HG03103 (cell line): ENCODE data around the gene POLR1C.
"Not testable (repeated sequence)": the region's sequence is repeated elsewhere in the genome, so short reads cannot be mapped to it uniquely, and the experiment has no call there.

Source experiments
- ATAC-seq: cut with Tn5 transposase; IDR thresholded peaks from one replicate; pipeline ENCODE4 v1.9.1; 2021; ENCODE audit warnings: low read depth; ENCODE audit not compliant: unreplicated experiment

POLR1C gene

DNA sequence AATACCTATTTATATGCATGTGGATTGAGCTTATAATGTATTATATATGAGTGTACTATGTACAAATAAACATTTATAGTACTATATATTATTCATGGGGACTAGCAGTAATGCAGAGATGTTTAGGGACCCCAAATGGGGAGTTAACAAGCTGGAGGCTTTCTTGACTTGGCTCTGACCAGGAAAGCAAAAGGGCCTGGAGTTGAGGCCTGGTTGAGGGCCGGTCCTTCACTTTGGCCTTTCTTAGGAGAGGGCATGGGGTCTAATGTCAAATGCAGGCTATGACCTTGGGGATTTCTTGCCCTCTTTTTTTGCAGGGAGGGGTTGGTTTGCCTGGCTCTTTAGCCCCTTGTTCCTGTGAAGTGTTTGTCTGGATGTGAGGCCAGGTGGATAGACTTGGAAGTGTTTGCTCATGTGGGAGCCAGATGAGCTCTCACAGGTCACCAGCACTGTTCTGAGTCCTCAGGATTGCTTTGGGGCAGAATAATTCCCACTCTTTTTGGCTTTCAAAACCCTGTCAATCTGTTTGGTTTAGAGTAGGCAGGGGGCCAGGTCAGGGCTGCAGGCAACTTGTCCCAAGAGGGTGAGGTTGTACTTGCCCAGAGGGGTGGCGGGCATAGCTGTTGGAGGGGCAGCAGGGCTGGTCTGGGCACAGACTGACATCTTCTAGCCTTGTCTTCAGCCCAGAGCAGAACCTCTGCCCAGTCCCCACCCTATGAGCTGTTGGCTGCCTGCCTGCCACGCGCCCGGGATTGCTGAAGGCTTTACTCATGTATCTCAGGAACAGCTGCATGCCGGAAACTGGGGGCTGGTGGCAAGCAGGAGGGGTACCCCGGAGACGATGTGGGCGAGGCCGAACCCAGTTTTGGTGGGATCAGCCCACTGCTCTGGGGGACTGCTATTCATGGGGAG is 24.9 kb upstream of the POLR1C start:
- no peak for ATAC-seq

DNA sequence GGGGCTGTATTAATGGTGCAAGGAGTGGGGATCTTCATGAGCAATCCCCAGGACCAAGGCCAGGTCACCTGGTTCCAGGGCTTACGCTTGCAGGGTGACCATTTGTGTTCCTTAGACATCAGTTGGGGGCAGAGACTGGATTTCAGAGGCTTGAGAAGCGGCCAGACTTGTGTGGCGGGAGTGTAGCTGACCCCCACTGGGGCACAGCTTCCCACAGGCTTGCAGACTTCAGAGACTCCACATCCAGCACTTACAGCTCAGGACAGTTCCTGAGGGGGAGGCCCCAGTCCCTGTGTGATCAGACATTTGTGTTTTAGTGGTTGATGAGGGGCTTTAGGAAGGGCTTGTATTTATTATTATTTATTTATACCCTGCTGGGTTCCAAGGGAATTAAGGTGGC is 24.2 kb upstream of the POLR1C start:
- ATAC-seq = no peak

DNA sequence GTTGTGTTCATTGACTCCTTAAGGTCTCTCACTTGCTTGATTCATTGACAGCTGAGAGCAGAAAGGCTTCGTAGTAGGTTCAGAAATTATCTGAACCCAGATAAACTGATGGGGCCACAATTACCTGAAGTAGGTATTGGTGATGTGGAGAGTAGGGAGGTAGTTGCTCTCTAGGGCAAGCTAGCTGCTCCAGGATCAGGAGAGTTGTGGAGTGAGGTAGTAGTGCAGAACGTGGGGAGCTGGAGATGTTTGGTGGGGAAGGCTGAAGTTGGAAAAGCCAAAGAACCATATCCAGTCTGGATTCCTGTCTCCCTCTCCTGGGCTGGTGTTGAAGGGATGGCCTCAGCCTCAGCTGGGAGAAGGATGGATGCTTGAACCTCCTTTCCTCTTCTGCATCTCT is 23.7 kb upstream of the POLR1C start:
- ATAC-seq = no peak

DNA sequence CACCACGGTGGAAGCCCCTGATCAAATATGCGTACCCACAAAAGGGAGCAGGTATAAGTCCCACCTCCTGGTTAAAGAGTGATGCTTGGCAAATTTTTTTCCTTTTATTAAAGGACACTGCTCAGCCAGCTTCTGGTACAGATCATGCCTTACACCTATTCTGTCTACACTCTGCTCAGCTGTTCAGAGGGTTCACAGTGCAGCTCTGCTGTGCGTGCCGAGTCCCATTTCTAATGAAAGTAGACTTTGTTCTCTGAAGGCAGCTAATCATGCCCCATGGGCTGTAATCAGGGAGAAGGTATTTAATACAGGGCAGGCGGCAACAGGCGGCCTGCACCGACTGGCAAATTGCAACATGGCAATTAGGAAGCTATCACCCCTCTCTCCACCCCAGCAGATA is 23.1 kb upstream of the POLR1C start:
- no peak for ATAC-seq

DNA sequence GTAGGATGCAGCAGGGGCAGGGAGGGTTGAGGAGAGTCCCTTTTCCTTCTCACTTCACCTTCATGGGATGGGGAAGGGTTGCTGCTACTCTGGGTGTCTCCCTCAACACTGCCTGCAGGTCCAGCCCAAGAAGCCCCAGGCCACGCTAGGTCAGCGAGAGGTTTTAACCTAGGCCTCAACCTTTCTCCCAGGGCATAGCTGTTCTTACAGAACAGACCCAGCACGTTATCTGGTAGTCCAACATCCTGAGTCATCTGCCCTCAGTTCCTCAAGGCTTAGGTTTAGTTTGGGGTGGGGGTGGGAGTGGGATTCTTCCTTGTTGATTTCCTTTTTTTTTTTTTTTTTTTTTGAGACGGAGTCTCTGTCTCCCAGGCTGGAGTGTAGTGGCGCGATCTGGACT is 22.6 kb upstream of the POLR1C start:
- ATAC-seq = no peak

DNA sequence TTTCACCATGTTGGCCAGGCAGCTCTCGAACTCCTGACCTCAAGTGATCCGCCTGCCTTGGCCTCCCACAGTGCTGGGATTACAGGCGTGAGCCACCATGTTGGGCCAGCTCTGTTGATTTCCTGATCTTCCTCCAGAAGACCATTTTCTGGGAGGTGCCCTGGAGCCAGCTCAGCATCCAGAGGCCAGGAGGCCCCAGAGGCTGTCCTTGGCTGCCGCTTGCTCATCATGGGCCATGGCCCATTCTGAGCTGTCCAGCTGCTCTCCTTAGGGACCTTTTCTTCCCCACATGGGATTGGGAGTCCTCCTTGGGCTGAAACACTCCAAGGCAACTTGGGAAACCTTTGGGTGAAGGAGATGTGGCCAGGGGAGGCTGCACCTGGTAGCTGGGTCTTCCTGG is 22.1 kb upstream of the POLR1C start:
- ATAC-seq = no peak

DNA sequence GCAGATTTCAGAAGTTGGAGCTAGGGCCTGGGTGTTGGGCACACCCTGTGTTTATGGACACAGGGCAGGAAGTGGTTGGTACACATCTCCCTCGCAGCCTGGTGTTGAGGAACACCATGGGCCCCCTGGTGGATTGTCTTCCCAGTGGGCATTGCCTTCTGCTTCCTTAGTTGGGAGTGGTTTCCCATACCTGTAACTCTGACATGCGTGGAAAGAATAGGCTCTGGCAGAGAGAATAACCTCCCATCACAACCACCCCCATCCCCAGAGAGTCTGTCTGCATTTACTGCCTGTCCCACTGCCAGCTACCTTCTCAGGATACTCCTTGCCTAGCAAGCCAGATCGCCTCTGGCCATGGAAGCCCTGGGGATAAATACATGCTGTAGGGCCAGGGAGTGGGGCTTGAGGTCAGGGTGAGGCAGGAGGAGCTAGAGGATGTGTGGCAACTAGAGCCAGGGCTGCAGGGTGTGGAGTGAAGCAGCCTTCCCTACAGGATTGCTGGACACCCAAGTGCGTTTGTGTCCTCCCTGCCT is 21.4 kb upstream of the POLR1C start:
- no peak for ATAC-seq

DNA sequence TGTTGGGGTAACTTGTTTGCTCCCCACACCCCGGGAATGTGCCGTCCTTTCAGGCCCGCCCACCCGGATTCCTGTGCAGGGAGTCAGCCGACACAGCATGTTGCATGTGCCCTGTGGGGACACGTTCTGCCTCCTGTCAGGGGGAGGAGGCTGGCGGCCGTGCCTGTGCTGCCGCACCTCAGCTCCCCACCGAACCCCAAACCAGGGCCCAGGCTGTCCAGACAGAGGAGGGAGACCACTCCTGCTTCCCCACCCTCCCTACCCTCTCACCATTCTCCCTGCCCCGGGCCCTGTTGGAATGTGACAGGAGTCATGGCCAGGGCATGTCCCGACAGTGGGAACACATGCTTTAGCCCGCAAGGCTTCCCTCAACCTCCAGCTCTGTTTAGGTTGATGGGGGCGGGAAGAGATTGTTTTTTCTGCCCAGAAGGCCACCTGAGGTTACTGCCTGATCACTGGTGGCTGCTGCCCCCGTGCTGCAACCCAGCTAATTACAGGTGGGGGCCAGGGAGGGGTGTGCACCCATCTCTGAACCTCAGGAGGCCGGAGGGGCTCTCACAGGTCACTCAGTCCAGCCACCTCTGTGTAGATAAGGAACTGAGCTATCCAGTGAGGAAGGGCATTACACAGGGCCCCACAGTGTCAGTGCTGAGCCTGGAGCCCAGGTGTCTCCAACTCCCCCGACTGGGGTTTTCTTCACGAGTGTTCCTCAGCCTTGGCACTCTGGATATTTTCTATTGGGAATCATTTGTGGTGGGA is 20.3 kb upstream of the POLR1C start:
- no peak for ATAC-seq

DNA sequence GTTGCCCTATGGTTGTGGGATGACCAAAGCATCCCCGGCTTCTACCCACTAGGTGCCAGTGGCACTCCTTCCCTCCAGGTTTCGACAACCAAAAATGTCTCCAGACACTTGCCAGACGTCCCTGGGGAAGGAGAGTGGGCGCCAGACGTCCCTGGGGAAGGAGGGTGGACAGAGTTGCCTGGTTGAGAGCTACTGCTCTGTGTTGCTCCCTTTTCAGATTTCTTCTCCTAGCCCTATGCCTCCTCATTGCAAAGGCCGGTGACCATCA is 19.8 kb upstream of the POLR1C start:
- no peak for ATAC-seq

DNA sequence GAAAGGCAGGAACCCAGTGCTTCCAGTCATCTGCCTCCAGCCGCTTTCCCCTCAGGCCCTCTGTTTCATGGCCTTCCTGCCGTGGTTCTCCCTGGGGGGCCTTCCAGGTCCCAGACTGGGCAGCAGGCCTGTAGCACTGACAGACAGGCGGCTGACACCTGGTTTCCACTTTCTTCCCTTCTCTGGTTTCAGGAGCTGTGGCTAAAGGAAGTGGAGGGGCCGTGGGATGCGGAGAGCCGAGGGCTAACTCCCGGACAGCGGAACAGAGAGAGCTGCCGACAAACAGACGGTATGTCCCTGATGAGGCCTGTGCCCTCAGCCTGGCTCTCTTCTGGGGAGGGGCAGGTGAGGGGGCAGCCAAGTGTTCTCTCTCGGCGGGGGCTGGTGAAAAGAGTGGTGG is 19.2 kb upstream of the POLR1C start:
- ATAC-seq = no peak

DNA sequence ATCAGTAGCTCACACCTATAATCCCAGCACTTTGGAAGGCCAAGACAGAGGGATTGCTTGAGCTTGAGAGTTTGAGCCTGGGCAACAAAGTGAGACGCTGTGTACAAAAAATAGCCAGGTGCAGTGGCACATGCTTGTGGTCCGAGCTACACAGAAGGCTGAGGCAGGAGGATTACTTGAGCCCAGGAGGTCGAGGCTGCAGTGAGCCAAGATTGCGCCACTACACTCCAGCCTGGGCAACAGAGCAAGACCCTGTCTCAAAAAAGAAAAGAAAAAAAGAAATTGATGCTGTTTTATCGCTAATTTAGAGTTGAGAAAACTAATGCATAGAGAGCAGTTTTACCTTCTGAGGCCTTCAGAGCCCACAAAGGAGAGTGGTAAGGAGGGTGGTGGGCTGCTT is 18.6 kb upstream of the POLR1C start:
- not testable (repeated sequence) for ATAC-seq

DNA sequence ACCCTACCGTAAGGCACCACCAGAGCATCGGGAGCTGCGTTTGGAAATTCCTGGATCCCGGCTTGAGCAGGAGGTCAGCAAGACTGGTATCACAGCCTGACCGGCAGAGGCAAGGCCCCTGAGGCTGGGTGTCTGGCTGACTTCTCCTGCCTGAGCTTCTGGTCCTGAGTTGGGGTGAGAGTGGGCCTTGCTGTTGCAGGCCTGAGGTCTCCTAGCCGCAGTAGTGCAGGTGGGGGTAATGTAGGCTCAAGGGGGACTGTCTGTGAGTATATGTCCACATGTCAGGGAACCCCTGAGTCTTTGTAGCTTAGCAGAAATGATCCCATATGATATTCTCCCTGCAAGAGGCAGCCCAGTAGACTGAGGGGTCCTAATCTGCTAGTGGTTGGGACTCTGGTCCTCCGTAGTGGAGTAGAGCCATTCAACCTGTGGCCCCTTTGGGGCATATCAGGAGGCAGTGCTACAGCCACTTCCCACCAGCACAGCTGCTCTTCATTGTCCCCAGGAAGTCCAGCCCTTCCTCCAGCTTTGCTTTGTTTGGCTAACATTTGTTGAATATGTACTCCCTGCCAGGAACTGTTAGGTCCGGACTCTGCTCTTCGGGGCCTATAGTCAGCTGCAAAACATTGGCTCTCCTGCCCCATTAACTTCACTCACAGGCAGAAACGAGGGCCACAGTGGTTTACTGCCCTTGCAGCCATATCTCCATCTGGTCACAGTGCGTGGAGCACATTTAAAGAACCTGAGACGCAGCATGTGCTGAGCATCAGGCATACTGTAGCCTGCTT is 17.7 kb upstream of the POLR1C start:
- ATAC-seq = no peak

DNA sequence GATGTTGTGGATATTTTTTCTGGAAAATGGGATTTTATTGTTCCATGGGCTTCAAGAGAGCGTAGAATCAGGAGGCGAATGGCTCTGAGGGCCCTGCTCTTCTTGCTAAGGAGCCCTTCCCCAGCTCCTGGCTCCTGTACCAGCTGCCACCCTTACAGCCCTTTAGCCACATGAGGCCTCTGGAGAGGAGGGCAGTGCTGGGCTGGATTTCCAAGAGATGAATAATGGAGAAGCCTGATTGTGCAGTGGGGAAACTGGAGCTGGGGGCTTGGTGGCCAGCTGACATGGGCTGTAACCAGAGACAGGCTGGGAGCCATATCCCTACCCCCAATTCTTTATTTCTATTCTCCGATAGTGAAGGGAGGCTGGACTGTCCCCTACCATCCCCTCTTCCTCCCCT is 16.0 kb upstream of the POLR1C start:
- no peak for ATAC-seq

DNA sequence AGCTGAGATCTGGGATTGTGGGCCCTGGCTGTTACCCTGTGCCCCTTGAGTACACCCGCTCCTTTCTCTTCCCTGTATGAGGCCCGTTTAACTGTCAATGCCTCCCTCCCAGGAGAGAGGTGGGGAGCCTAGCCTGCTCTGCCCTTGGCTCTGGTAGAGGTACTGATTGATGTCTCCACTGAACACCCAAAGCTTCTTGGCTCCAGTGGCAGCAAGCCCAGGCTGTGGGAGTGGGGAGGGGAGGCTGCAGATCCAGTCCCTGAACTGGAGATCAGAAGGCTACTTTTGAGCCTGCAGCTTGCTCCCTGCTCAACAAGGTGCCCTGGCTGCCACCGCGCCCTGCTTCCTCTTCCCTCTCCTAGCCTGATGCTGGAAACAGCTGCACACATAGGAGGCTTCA is 14.2 kb upstream of the POLR1C start:
- no peak for ATAC-seq

DNA sequence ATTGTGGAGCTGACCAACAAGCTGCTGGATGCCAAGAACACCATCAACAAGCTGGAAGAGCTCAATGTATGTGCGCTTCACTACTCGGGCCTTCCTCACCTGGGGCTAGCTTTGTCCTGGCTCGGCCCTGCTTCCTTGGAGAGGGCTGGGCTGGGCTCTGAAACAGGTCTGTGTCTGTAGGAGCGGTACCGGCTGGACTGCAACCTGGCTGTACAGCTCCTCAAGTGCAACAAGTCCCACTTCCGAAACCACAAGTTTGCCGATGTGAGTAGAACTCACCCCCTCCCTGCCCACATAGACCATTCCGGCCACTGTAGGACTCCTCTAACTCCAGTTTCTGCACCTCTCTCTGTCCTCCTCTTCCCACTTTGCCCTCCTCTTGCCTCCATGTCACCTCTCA is 13.4 kb upstream of the POLR1C start:
- no peak for ATAC-seq

DNA sequence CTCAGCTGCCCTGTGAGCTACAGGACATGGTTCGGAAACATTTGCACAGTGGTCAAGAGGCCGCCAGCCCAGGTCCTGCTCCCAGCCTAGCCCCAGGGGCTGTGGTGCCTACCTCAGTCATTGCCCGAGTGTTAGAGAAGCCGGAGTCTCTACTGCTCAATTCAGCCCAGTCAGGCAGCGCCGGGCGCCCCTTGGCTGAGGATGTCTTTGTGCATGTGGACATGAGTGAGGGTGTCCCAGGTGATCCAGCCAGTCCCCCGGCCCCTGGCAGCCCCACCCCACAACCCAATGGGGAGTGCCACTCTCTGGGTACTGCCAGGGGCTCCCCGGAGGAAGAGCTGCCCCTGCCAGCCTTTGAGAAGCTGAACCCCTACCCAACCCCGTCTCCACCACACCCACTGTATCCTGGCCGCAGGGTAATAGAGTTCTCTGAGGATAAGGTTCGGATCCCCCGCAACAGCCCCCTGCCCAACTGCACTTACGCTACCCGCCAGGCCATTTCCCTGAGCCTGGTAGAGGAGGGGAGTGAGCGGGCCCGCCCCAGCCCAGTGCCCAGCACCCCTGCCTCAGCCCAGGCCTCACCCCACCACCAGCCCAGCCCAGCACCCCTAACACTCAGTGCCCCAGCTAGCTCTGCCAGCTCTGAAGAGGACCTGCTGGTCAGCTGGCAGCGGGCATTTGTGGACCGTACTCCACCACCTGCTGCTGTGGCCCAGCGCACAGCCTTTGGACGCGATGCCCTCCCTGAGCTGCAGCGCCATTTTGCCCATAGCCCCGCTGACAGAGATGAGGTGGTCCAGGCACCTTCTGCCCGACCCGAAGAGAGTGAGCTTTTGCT is 11.9 kb upstream of the POLR1C start:
- no peak for ATAC-seq

DNA sequence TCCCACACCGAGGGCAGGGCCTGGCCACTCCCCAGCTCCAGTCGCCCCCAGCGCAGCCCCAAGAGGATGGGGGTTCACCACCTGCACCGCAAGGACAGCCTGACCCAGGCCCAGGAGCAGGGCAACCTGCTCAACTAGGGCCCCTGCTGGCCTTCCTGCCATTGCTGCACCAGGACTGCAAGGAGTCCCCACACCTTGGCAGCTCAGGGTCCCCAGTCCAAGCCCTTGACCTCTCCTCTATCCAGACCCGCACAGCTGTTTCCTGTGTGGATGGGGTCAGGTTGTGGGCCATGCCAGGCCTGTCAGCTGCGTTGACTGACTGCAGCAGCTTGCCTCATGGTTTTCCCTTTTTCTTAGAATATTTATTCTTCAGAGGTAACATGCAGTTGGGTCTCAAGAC is 11.2 kb upstream of the POLR1C start:
- ATAC-seq = no peak

DNA sequence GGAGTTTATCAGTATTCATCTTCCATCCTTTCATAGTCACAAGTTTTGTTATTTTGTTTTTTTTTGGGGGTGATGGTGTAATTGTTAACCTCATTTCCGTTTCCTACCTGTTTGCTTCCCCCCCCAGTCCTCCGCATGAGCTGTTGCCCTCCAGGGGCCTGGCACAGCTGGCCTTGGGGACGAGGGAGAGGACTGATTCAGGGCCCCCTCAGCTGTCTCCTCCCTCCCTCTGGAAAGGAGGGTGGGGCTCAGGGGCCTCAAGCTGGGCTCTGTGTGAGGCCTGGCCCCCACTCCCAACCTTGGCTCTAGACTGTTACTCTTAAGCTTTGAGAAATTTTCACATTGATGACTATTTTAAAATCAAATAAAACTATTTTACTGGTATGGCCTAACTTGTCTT is 10.7 kb upstream of the POLR1C start:
- no peak for ATAC-seq

DNA sequence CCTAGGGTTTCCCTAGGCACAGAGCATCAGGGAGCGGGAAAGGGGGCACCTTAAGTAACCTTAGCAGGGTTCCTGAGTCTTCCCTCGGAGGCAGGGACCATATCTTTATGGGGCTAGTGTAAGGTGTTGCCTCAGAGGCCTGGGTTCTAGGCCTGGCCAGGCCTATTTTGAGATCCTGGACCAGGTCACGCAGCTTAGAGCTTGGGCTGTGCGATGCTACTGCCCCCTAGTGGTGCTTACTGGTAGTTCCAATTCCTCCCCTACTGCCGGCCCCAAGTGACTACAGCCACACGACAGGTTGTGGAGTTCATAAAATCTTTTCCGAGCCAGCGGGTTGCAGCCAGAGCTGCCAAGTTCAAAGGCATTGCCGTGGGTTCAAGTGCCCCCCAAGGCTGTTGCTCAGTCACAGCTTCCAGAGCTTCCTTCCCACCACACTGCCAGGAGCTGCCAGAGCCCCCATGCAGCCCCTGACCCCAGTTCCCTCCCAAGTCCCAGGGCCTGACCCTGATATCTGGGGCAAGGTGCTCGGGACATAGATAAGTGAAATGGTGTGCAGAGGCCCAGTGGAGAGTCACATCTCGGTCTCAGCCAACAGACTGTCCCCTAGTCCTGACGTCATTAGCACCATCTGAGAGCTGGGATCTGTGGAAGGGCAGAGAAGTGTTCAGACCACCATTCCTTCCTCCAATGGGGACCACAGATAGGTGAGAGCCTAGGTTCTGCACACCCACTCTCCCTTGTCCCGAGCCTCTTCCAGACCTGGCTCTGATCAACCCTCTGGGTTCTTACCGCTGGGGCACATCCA is 10.0 kb upstream of the POLR1C start:
- no peak for ATAC-seq
